PC-3 (cell line): ENCODE data around the gene MYBPC3. TPM values are rescaled to one million over a fixed set of nuclear protein-coding genes. Genes with fewer than 3 reads are reported as not detected.

Experiments
- ATAC-seq: fragments of 200-7000 bp; cut with Tn5 transposase; 2 replicates; pipeline ENCODE4 v1.9.1; 2020; ENCODE audit warnings: mild to moderate bottlenecking, moderate library complexity
- BruUV-seq: library from RNA; stranded (reverse); fragments of 400-500 nt; replicated peaks from 2 replicates; lab custom pipeline; 2021; lab: Mats Ljungman, UMichigan
- CTCF ChIA-PET: fragments of 300-600 bp; sonication (Branson Sonifier 250); formaldehyde crosslinking; loops from one replicate; lab custom pipeline; 2022; ENCODE audit warnings: antibody characterized with exemption; lab: Charles Lee
- POLR2A ChIA-PET: fragments of 300-600 bp; sonication (Branson Sonifier 250); formaldehyde crosslinking; loops from one replicate; lab custom pipeline; 2022; ENCODE audit warnings: antibody characterized with exemption; ENCODE audit not compliant: unreplicated experiment; lab: Charles Lee
- DNase-seq: peaks from one replicate; pipeline ENCODE4 v3.0.0-alpha.2; 2015
- H2AFZ ChIP-seq: fragments of 300-600 bp; sonication (generic); 2 replicates; pipeline ENCODE4 v1.6.0; 2016; ENCODE audit warnings: antibody characterized with exemption, low read length
- H3F3A ChIP-seq: fragments of 300-600 bp; sonication (generic); one replicate; pipeline ENCODE4 v1.6.0; 2017; ENCODE audit warnings: antibody characterized with exemption, low read length, control low read depth, mild to moderate bottlenecking; ENCODE audit not compliant: unreplicated experiment
- H3K27ac ChIP-seq: fragments of 300-600 bp; sonication (generic); 2 replicates; pipeline ENCODE4 v1.5.1; 2016; ENCODE audit warnings: mild to moderate bottlenecking, low read length
- H3K27me3 ChIP-seq: fragments of 300-600 bp; sonication (generic); 2 replicates; pipeline ENCODE4 v1.6.1; 2016; ENCODE audit warnings: low read length, mixed read lengths
- H3K36me3 ChIP-seq: fragments of 300-600 bp; sonication (generic); 2 replicates; pipeline ENCODE4 v1.6.1; 2016; ENCODE audit warnings: low read depth, mixed run types, low read length, mixed read lengths
- H3K4me1 ChIP-seq: fragments of 300-600 bp; sonication (generic); 2 replicates; pipeline ENCODE4 v1.5.1; 2016; ENCODE audit warnings: low read length; ENCODE audit not compliant: insufficient read depth
- H3K4me2 ChIP-seq: fragments of 300-600 bp; sonication (generic); 2 replicates; pipeline ENCODE4 v1.6.0; 2016; ENCODE audit warnings: low read length
- H3K4me3 ChIP-seq: fragments of 300-600 bp; sonication (generic); 2 replicates; pipeline ENCODE4 v1.5.1; 2016; ENCODE audit warnings: mild to moderate bottlenecking, low read length, mixed read lengths
- H3K79me2 ChIP-seq: fragments of 300-600 bp; sonication (generic); 2 replicates; pipeline ENCODE4 v1.6.1; 2017; ENCODE audit warnings: low read length, mixed read lengths
- H3K9ac ChIP-seq: fragments of 300-600 bp; sonication (generic); 2 replicates; pipeline ENCODE4 v1.6.0; 2016; ENCODE audit warnings: mild to moderate bottlenecking, low read length
- H3K9me2 ChIP-seq: fragments of 300-600 bp; sonication (generic); replicated peaks from 2 replicates; pipeline ENCODE4 v1.6.1; 2016; ENCODE audit warnings: mixed run types, low read length, mixed read lengths
- H3K9me3 ChIP-seq: fragments of 300-600 bp; sonication (generic); 2 replicates; pipeline ENCODE4 v1.6.1; 2016; ENCODE audit warnings: low read length, mixed read lengths
- H4K20me1 ChIP-seq: fragments of 300-600 bp; sonication (generic); 2 replicates; pipeline ENCODE4 v1.6.1; 2016; ENCODE audit warnings: low read length, mixed read lengths
- EZH2 ChIP-seq: fragments of 300-600 bp; sonication (generic); IDR thresholded peaks from one replicate; pipeline ENCODE4 v1.6.1; 2017; ENCODE audit warnings: antibody characterized with exemption, mild to moderate bottlenecking, low read length; ENCODE audit not compliant: unreplicated experiment
- EZH2phosphoT487 ChIP-seq: fragments of 300-600 bp; sonication (generic); IDR thresholded peaks from 2 replicates; pipeline ENCODE4 v1.6.1; 2018; ENCODE audit warnings: mild to moderate bottlenecking, antibody characterized with exemption, low read length, borderline replicate concordance
- intact Hi-C: fragments of 100-400 bp; cut with micrococcal nuclease; formaldehyde crosslinking; loops from 2 replicates; pipeline ENCODE4 v1.9.0; 2023
- total RNA-seq: library from RNA; depleted of rRNA; stranded (reverse); fragments of >200 nt; gene quantifications from 2 replicates; pipeline ENCODE4 v1.2.3, GENCODE V29; 2014
- TF ChIP-seq, protein P1 (sequence below): fragments of 300-600 bp; sonication (generic); conservative IDR thresholded peaks from 2 replicates; pipeline ENCODE4 v1.5.1; 2017; ENCODE audit warnings: antibody characterized with exemption, low read depth, mild to moderate bottlenecking, low read length

The MYBPC3 gene
- total RNA-seq, 1 experiment from 2014 or later = not detected

GRCh38 chr11:47376525-47377371 lies 24.2 kb upstream of the MYBPC3 start:
- ATAC-seq = no peak
- TF ChIP-seq, protein P1, sequence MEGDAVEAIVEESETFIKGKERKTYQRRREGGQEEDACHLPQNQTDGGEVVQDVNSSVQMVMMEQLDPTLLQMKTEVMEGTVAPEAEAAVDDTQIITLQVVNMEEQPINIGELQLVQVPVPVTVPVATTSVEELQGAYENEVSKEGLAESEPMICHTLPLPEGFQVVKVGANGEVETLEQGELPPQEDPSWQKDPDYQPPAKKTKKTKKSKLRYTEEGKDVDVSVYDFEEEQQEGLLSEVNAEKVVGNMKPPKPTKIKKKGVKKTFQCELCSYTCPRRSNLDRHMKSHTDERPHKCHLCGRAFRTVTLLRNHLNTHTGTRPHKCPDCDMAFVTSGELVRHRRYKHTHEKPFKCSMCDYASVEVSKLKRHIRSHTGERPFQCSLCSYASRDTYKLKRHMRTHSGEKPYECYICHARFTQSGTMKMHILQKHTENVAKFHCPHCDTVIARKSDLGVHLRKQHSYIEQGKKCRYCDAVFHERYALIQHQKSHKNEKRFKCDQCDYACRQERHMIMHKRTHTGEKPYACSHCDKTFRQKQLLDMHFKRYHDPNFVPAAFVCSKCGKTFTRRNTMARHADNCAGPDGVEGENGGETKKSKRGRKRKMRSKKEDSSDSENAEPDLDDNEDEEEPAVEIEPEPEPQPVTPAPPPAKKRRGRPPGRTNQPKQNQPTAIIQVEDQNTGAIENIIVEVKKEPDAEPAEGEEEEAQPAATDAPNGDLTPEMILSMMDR = no peak
- TF ChIP-seq EZH2phosphoT487 (no peak), EZH2 (no peak)
- intact Hi-C loops = no loop called here

DNA sequence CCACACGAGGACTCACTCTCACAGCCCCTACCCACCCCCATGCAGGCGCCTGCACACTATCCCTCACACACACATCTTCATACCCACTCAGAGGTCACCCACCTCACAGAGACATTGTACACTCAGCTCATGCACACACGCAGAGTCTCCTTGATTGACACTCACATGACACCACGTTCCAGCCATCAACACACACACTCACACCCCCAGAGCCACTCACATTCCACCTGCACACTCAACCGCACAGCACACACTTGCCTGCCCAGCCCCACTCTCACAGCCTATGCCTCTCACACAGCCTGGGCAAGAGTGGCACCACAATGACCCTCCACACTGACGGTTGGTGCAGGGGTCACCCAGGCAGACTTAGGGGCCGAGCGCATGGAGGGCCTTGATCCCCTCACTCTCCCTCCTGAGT lies 23.6 kb upstream of the MYBPC3 start:
- H3F3A ChIP-seq = no peaks in the 10 kb centered on the region
- TF ChIP-seq, protein P1 = no peak
- no peak for TF ChIP-seq EZH2
- no peak for TF ChIP-seq EZH2phosphoT487
- H2AFZ ChIP-seq = no peak overlapping the region
- H3K36me3 ChIP-seq = no peaks in the 10 kb centered on the region
- H3K4me2 ChIP-seq = no peak overlapping the region
- no peaks in the 10 kb centered on the region for H3K9me3 ChIP-seq
- DNase-seq (no peak), ATAC-seq (no peak)
- no peaks in the 10 kb centered on the region for H4K20me1 ChIP-seq
- H3K27ac ChIP-seq = no peak overlapping the region
- no TSS peak for BruUV-seq
- H3K9ac ChIP-seq = no peak overlapping the region
- H3K9me2 ChIP-seq = no peaks in the 10 kb centered on the region
- H3K79me2 ChIP-seq = no peaks in the 10 kb centered on the region
- no peak overlapping the region for H3K4me3 ChIP-seq
- peaks cover 9% of the 10 kb centered on the region; the same call in 1 of the 2 replicates for H3K4me1 ChIP-seq
- H3K27me3 ChIP-seq = no peaks in the 10 kb centered on the region
- intact Hi-C loops = no loop called here
- ChIA-PET CTCF (no interaction called here), POLR2A (no interaction called here)

More at GRCh38 chr11:47376525-47377371, 24.2 kb upstream of the MYBPC3 start:
- H3K9ac ChIP-seq = no peak overlapping the region
- no peaks in the 10 kb centered on the region for H3K27me3 ChIP-seq
- BruUV-seq = no TSS peak
- peaks cover 9% of the 10 kb centered on the region; the same call in 1 of the 2 replicates for H3K4me1 ChIP-seq
- CTCF ChIA-PET = no interaction called here
- POLR2A ChIA-PET = no interaction called here
- H3K27ac ChIP-seq = no peak overlapping the region
- H3K36me3 ChIP-seq = no peaks in the 10 kb centered on the region
- no peak overlapping the region for H3K4me2 ChIP-seq
- DNase-seq = no peak
- no peak overlapping the region for H2AFZ ChIP-seq
- H3K4me3 ChIP-seq = no peak overlapping the region
- no peaks in the 10 kb centered on the region for H3F3A ChIP-seq
- H3K79me2 ChIP-seq = no peaks in the 10 kb centered on the region
- H4K20me1 ChIP-seq = no peaks in the 10 kb centered on the region
- H3K9me2 ChIP-seq = no peaks in the 10 kb centered on the region
- no peaks in the 10 kb centered on the region for H3K9me3 ChIP-seq

GRCh38 chr11:47375546-47376085 lies 23.1 kb upstream of the MYBPC3 start:
- H3K9me3 ChIP-seq = no peaks in the 10 kb centered on the region
- no peak overlapping the region for H2AFZ ChIP-seq
- ATAC-seq (no peak), DNase-seq (no peak)
- no peak overlapping the region for H3K4me2 ChIP-seq
- no peak overlapping the region for H3K27ac ChIP-seq
- POLR2A ChIA-PET = no interaction called here
- CTCF ChIA-PET = no interaction called here
- TF ChIP-seq, protein P1 = no peak
- no peak for TF ChIP-seq EZH2phosphoT487
- TF ChIP-seq EZH2 = no peak
- H3K9ac ChIP-seq = no peak overlapping the region
- intact Hi-C loops = no loop called here
- no peaks in the 10 kb centered on the region for H3K36me3 ChIP-seq
- H4K20me1 ChIP-seq = no peaks in the 10 kb centered on the region
- H3K9me2 ChIP-seq = no peaks in the 10 kb centered on the region
- peaks cover 9% of the 10 kb centered on the region; the same call in 1 of the 2 replicates for H3K4me1 ChIP-seq
- no peak overlapping the region for H3K4me3 ChIP-seq
- no peaks in the 10 kb centered on the region for H3K79me2 ChIP-seq
- no TSS peak for BruUV-seq
- no peaks in the 10 kb centered on the region for H3F3A ChIP-seq
- H3K27me3 ChIP-seq = no peaks in the 10 kb centered on the region
